Measurements from ENCODE around the gene PRKAR1B. TPM values are rescaled to one million over a fixed set of nuclear protein-coding genes. Genes with fewer than 3 reads are reported as not detected.

The PRKAR1B gene
- total RNA-seq, 1 donor from 2014 or later: 11.8 TPM

DNA sequence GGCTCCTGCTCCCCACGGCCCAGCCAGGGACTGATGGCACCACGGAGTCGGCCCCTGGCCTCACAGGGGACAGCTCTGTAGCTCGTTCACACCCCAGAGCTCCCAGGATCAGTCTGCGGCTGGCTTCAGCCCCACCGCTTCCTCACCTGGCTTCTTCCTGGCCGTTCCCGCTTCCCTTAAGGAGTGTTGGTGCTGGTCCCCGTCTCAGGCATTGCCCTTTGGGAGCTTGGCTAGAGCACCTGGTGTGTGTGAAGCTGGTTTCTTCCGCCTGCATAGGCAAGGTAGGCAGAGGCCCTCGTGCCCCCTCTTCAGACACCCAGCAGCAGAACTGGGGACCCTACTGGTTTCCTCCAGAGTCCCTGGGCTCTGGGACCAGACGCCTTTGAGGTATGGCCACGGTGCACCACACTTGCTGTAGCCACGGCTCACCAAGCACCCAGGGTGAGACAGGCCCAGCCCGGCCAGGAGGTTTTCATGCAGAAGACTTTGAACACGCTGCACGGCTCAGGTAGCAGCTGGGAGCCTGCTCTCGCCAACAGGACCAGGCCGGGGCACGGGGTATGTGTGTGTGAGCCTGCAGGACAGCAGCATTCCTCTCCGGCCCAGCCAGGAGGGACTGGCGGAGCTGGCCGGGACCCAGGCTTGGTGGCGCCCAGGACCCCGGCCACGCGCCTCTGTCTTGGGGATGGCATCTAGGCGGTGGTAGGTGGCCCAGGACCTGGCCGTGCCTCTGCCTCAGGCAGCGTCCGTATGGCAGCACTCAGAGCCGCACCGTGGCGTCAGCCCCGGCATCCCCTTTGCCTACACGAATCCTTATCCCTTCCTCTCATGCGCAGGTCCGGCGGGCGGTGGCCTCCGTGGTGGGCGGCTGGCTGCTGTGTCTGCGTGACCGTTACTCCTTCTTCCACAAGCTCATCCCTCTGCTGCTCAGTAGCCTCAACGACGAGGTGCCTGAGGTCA lies 13.2 kb upstream of the PRKAR1B start:
- no peak overlapping the region for H2AFZ ChIP-seq (replicated peaks)

DNA sequence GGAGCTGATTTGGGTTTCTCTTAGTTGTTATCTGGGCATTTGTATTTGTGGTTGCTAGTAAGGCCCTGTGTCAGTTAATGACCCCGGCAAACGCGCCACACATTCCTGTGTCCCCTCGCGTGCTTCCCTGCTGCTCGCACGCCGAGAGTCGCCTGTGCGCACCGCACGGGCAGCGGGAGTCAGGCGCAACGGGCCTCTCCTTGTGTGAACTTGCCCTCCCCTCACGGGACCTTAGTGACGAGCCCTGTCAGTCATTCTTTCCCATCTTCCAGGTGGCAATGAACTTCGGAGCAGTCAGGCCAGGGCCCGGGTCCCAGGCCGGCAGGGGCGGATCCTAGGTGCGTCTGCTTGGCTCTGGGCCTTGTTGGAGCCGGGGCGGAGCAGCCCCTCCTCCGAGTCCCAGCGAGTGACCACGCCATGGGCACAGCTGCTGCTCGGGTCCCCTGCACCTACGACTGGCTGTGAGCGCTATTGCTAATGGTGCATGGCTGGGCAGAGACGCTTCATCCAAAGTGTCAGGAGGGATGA lies 12.4 kb upstream of the PRKAR1B start:
- H3K79me2 ChIP-seq (ENCODE audit: low read depth): peaks cover 42% of the 10 kb centered on the region
- H3K27me3 Mint-ChIP-seq (ENCODE audit: insufficient read depth, low read depth): no peaks in the 10 kb centered on the region

More for the DNA sequence above, 13.2 kb upstream of the PRKAR1B start:
- Mint-ChIP-seq H3K4me3 (no peak overlapping the region), H3K27me3 (ENCODE audit: insufficient read depth, low read depth) (peaks cover 1% of the 10 kb centered on the region), H3K9me3 (no peaks in the 10 kb centered on the region), H3K36me3 (peaks cover 19% of the 10 kb centered on the region), H3K4me1 (no peaks in the 10 kb centered on the region), H3K27ac (no peak overlapping the region)
- H3K27me3 ChIP-seq: no peaks in the 10 kb centered on the region
- H3K4me1 ChIP-seq: no peaks in the 10 kb centered on the region
- H3K4me2 ChIP-seq: no peak overlapping the region
- no peak overlapping the region for H3K27ac ChIP-seq
- peaks cover under 1% of the 10 kb centered on the region for H3F3A ChIP-seq (ENCODE audit: low read depth)
- no peaks in the 10 kb centered on the region for H3K9me3 ChIP-seq (ENCODE audit: low read depth)
- H4K20me1 ChIP-seq (ENCODE audit: low read depth): no peaks in the 10 kb centered on the region
- H3K4me3 ChIP-seq: no peak overlapping the region
- peaks cover 36% of the 10 kb centered on the region for H3K79me2 ChIP-seq (ENCODE audit: low read depth)
- no peak for DNase-seq (ENCODE audit: low spot score)
- no peaks in the 10 kb centered on the region for H3K36me3 ChIP-seq
- H3K9ac ChIP-seq: no peak overlapping the region
- TF ChIP-seq, protein P1, sequence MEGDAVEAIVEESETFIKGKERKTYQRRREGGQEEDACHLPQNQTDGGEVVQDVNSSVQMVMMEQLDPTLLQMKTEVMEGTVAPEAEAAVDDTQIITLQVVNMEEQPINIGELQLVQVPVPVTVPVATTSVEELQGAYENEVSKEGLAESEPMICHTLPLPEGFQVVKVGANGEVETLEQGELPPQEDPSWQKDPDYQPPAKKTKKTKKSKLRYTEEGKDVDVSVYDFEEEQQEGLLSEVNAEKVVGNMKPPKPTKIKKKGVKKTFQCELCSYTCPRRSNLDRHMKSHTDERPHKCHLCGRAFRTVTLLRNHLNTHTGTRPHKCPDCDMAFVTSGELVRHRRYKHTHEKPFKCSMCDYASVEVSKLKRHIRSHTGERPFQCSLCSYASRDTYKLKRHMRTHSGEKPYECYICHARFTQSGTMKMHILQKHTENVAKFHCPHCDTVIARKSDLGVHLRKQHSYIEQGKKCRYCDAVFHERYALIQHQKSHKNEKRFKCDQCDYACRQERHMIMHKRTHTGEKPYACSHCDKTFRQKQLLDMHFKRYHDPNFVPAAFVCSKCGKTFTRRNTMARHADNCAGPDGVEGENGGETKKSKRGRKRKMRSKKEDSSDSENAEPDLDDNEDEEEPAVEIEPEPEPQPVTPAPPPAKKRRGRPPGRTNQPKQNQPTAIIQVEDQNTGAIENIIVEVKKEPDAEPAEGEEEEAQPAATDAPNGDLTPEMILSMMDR (IDR thresholded peaks at IDR 0.05): no peak
- TF ChIP-seq EZH2phosphoT487 (IDR thresholded peaks at IDR 0.05): no peak
- TF ChIP-seq EZH2 (IDR thresholded peaks at IDR 0.05): no peak

DNA sequence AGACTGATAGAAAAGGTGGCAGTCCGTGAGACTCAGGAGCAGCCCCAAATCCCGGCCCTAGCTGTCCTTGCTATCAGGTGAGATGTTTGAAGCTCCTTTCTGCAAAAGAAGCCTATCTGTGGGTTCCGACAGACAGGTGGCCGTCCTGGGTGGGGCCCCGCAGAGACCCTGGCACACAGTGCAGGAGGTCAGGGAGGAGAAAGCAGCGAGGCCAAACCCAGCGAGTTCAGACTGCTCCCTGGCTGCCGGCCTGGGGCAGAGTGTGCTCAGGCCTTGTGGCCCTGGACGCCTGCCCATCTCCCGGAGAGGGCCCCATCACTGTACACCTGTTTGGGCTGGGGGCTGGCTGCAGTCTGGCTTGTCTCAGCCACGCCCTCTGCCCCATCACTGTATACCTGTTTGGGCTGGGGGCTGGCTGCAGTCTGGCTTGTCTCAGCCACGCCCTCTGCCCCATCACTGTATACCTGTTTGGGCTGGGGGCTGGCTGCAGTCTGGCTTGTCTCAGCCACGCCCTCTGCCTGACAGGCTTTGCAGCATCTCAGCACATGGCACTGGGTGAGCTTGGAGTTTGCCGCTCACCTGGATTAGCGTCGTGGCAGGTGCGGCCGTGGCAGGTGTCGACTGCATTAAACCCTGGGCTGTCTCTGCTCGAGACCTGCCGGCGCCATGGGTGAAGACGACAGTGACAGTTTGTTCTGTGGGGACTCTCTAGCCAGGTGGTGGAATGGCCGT lies 11.8 kb upstream of the PRKAR1B start:
- no peak for DNase-seq (ENCODE audit: low spot score)
- no peak overlapping the region for H2AFZ ChIP-seq (replicated peaks)
- H3K9me3 ChIP-seq (ENCODE audit: low read depth): peaks cover 6% of the 10 kb centered on the region
- H3K4me1 Mint-ChIP-seq: no peaks in the 10 kb centered on the region
- no peak for TF ChIP-seq EZH2 (IDR thresholded peaks at IDR 0.05)
- TF ChIP-seq EZH2phosphoT487 (IDR thresholded peaks at IDR 0.05): no peak
- TF ChIP-seq, protein P1 (IDR thresholded peaks at IDR 0.05): no peak
- H3K4me3 Mint-ChIP-seq: no peak overlapping the region
- no peaks in the 10 kb centered on the region for H3K4me1 ChIP-seq
- no peaks in the 10 kb centered on the region for H3K27me3 Mint-ChIP-seq (ENCODE audit: insufficient read depth, low read depth)
- peaks cover 10% of the 10 kb centered on the region for H3F3A ChIP-seq (ENCODE audit: low read depth)
- H3K4me2 ChIP-seq: no peak overlapping the region
- no peak overlapping the region for H3K27ac Mint-ChIP-seq
- no peaks in the 10 kb centered on the region for H3K36me3 ChIP-seq
- peaks cover 49% of the 10 kb centered on the region for H3K79me2 ChIP-seq (ENCODE audit: low read depth)
- peaks cover 14% of the 10 kb centered on the region for H3K36me3 Mint-ChIP-seq
- no peak overlapping the region for H3K27ac ChIP-seq
- no peak overlapping the region for H3K9ac ChIP-seq
- H3K9me3 Mint-ChIP-seq: no peaks in the 10 kb centered on the region
- no peaks in the 10 kb centered on the region for H4K20me1 ChIP-seq (ENCODE audit: low read depth)
- no peaks in the 10 kb centered on the region for H3K27me3 ChIP-seq
- H3K4me3 ChIP-seq: no peak overlapping the region

More for the DNA sequence above, 12.4 kb upstream of the PRKAR1B start:
- H2AFZ ChIP-seq (replicated peaks): no peak overlapping the region
- H3F3A ChIP-seq (ENCODE audit: low read depth): peaks cover 8% of the 10 kb centered on the region
- H3K4me3 ChIP-seq: no peak overlapping the region
- DNase-seq (ENCODE audit: low spot score): no peak
- no peaks in the 10 kb centered on the region for H3K27me3 ChIP-seq
- Mint-ChIP-seq H3K4me3 (peak overlapping the region; percentile 58), H3K27ac (no peak overlapping the region), H3K4me1 (no peaks in the 10 kb centered on the region), H3K36me3 (peaks cover 14% of the 10 kb centered on the region), H3K9me3 (no peaks in the 10 kb centered on the region)
- no peaks in the 10 kb centered on the region for H4K20me1 ChIP-seq (ENCODE audit: low read depth)
- H3K27ac ChIP-seq: no peak overlapping the region
- no peak overlapping the region for H3K4me2 ChIP-seq
- TF ChIP-seq, protein P1 (IDR thresholded peaks at IDR 0.05): no peak
- TF ChIP-seq EZH2 (IDR thresholded peaks at IDR 0.05) (no peak), EZH2phosphoT487 (IDR thresholded peaks at IDR 0.05) (no peak)
- no peak overlapping the region for H3K9ac ChIP-seq
- no peaks in the 10 kb centered on the region for H3K4me1 ChIP-seq
- peaks cover 5% of the 10 kb centered on the region for H3K9me3 ChIP-seq (ENCODE audit: low read depth)
- no peaks in the 10 kb centered on the region for H3K36me3 ChIP-seq
